Left renal cortex interstitium (tissue), 4 donors: ENCODE results near the gene PEX3. TPM values are rescaled to one million over a fixed set of nuclear protein-coding genes. Genes with fewer than 3 reads are reported as not detected.

Experiments
- DNase-seq, 4 donors: peaks; one replicate each; pipeline ENCODE4 v3.0.0-alpha.2; 2013; ENCODE audit warnings: low read depth in 4 of 4, low spot score in 2 of 4, missing footprints in 1 of 4
- polyA plus RNA-seq, 4 donors: library from polyadenylated mRNA; unstranded; fragments of 120-200 nt; gene quantifications; one replicate each; pipeline ENCODE4 v1.2.1, GENCODE V29; 2013; ENCODE audit not compliant: insufficient read length in 4 of 4

PEX3 gene, protein sequence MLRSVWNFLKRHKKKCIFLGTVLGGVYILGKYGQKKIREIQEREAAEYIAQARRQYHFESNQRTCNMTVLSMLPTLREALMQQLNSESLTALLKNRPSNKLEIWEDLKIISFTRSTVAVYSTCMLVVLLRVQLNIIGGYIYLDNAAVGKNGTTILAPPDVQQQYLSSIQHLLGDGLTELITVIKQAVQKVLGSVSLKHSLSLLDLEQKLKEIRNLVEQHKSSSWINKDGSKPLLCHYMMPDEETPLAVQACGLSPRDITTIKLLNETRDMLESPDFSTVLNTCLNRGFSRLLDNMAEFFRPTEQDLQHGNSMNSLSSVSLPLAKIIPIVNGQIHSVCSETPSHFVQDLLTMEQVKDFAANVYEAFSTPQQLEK
- 10 to 100 TPM; 31.4 to 40.4 (median 35.5) TPM for polyA plus RNA-seq

DNA sequence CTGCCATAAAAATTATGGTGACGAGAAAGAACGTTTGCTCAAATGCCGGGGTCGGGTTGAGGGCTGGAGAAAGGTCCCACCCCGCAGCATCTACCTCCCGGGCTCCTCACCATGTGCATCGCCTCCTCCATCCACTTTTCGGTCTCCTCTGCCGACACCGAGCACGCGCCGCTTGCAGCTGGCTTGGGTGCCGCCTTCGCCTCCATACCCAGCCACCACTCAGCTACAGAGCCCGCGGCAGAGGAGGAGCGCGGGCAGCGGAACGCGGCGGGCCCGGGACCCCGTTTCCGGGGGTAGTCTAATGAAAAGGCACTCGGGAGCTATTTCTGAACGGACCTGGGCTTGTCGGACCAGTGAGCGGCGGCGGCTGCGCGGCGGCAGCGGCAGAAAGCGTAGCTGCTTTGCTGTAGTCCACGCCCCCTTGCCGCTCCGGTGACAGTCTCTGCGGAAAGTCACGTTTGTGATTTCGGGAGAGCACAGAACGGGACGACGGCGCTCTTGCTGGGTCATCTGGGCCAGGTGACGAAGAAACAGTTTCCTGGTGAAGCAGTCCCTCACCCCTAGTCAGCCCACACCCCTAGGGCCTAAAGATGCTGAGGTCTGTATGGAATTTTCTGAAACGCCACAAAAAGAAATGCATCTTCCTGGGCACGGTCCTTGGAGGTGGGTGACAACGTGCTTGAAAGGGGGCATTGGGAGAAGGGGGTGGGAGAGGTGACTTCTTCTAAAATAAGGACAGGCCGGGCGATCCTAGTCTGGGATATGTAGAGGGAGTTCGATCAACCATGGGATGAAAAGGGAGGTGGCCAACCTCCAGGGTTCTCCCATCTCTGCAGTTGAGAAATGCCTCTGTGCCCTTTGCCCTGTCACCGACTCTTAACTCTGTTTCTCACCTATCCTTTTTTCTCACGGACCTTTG lies at the start of gene PEX3, which contains the start of gene ADAT2:
Gene PEX3, plus strand, starts transcription at position 353 of the 919 bp plus-strand sequence. Its CDS starts 238 bp downstream, at position 591.
Gene ADAT2, minus strand, starts transcription at position 243 of the 919 bp plus-strand sequence. Its CDS starts 37 bp downstream, at position 206.
- peak; percentile 66 to 84 (median 79) for DNase-seq

DNA sequence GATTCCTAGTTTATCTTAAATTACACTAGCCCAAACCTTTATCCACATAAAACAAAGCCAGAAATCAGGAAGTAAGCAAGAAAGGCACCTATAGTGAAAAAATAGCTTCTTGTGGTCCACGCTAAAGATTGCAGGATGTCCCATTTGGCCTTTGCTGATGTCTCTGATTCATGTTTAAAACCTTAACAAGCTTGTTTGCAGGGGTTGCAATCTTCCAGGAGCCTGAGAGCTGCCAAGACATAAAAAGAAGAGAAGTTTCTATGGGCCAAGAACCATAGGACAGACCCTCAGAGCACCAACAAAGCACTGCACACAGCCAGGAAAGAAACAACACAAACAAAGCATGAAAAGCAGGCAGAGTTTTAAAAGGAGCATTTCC lies 49.5 kb upstream of the PEX3 start:
- DNase-seq = no peak

DNA sequence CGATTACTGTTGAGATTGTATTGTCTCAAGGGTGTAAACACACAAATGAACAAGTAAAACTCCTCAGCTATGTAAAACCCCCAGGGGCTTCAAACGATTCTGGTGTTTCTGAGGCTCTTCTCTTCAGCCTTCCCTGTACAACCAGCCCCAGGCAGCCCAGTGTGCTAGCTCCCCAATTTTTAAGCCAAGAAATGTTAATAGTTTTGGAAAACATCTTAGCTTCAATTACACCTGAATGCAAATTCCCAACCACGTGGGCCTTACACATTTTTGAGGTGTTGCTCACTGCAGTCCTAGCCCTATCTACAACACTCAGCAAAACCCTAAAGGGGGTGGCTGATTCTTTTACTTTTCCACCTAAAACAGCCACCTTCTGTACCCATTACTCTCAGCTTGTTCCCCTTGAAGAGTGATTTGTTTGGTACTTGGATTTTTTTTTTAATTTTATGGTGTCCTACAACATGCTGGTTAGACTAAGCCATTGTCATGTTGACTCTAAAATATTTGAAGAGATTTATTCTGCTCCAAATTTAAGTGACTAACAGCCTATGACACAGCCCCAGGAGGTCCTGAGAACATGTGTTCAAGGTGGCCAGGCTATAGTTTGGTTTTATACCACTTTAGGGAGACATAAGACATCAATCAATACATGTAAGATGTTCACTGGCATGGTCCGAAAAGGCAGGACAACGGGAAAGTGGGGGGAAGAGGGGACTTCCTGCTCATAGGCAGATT lies 48.8 kb upstream of the PEX3 start:
- no peak for DNase-seq

DNA sequence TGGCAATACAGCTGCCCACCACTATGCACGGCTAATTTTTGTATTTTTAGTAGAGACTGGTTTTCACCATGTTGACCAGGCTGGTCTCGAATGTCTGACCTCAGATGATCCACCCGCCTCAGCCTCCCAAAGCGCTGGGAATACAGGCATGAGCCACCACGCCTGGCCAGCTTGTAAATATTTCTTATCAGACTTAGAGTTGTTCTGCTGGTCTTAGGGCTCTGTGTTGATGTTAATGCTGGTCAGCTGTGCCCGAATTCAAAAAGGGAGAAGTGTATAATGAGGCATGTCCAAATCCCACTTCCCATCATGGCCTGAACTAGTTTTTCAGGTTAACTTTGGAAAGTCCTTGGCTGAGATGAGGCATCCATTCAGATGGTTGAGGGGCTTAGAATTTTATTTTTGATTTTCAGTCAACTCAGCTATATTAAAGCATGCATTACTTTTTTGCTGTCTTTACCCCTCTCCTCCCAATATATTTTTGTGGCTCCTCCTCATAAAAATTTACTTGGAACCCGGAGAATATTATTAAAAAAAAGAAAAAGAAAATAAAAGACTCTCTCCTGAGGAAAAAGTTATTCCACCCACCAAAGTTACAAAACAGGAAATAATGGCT lies 47.8 kb upstream of the PEX3 start:
- no peak for DNase-seq

DNA sequence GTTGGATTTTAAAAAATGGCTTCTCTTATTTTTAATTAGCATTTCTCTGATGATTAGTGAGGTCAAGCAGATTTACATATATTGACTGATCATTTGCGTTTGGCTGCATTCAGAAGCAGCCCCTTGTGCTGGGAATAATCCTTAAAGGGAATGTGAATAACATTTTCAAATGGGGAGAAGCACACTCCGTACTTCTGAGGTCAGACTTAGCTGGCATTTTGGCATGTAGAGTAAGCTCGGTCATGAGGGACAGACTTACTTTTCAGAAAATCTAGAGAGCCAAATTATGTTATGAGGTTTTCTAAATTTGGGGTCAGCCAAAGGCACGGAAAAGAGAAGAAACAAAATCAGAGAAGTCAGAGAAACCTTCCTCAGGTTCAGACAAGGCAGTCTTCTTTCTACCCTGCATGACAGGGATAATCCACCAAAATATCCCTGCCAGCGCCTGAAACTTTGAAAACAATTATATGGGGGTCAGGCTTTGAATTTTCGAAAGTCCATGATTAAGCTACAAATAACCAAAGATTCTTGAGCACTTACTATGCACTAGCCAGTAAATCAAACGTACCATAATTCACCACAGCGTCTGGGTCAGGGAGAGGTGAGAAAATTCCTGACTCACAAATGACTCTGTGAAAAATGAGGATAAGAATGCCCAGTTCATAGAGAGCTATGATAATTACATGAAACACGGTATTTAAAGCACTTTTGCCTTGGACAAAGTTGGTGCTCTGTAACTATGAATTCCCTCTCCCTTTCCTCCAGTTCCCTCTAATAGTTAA lies 45.0 kb upstream of the PEX3 start:
- DNase-seq = no peak

DNA sequence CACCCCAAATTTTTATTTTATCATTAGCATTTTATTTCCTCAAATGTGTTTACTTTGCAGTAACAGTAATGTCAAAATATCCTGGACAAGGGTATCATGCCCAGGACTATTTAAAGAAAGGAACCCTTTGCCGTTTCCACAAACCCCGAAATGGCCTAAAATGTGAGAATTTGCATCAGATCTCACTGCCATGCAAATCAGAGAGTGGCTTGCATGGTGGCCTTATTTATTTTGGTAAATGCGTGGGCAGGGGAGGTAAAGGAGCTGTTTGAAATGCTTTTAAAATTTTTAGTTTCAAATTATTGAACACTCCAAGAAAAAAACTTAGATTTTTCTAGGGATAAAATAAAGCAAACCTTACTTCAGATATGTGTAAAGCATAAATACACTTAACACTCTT lies 43.9 kb upstream of the PEX3 start:
- no peak for DNase-seq

DNA sequence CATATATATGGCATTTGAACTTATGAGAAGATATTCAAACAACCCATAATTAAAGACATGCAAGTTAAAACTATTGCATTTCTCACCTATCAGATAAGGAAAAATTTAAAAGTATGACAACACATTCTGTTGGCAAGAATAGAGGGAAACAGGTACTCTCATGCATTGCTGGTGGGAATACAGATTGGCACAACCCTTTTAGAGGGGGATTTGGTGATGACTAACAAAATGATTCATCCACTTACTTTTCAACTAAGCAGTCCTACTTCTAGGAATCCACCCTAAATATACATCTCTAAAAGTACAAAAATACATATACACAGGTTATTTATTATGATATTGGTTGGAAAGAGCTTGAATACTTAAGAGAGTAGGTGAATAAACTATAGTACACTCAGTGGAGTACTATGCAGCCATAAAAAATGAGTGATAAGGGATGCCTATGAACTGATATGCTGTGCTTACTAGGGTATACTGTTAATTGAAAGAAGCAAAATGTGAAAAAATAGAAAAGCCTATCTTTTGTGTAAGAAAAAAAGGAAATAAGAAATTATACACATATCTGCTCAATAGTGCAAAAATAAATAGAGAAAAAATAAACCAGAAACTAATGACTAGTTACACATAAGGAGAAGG lies 42.3 kb upstream of the PEX3 start:
- DNase-seq = no peak

DNA sequence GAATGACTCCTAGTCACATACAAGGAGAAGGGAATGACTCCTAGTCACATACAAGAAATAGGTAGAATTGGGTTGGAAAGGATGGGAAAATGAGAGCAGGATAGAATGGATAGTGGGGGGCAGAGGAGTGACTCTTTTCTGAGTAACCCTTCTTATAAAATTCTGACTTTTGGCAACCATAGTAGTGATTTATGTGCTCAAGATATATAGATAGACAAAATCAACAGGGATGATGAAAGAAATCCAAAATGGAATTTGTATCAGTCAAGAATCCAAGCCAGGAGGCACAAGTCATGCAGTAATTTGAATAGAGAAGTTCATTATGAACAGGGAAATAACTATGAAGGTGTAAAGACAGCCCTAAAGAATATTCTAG lies 41.8 kb upstream of the PEX3 start:
- DNase-seq = no peak

DNA sequence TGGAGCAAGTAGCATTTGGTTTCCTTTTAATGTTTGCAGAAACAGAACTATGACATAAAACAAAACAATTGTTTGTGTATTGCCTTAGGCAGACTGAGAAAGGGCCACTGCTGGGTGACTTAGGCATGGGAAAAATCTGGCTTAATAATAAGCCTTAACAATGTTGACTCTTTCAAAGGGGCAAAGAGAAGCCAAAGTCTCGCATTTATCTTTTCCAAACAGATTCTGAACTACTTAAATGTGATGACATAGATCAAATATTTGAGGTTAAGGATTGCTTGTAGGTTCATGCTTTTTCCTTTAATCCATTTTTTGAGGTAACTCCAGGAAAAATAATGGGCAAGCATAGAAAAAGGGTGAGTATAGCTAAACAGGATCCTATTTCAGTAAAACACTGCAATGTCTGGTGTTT lies 39.7 kb upstream of the PEX3 start:
- DNase-seq = no peak

DNA sequence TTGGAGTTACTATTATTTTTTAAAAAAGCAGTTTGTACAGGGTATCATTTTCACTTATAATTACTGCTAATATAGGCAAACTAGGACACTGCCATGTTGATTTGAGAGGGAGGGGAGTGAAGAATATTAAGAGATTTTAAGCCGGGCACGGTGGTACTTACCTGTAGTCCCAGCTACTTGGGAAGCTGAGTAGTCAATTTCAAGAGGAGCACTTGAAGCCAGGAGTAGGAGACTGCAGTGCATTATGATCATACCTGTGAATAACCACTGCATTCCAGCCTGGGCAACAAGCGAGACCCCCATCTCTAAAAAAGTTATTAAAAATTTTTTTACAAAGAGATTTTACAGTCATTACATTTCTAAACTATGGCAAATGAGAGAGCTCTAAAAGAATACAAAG lies 35.8 kb upstream of the PEX3 start:
- DNase-seq = no peak

DNA sequence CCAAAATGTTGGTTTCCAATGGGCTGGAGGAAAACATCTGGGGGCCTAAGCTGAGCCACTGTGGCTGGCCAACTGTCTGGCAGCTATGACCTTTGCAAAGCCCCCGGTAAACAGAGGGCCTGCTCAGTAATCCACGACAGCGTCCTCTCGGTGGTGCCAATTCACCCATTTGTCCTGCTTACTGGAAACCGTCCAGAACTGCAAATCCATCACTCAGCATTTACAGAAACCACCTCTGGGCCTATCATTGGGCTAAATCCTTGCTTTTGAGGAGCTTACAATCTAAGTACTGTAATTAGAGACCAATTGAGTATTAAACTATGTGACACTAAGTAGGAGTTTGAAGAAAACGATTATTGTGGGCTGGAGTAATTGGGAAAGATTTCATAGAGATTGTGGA lies 31.1 kb upstream of the PEX3 start:
- DNase-seq = no peak

DNA sequence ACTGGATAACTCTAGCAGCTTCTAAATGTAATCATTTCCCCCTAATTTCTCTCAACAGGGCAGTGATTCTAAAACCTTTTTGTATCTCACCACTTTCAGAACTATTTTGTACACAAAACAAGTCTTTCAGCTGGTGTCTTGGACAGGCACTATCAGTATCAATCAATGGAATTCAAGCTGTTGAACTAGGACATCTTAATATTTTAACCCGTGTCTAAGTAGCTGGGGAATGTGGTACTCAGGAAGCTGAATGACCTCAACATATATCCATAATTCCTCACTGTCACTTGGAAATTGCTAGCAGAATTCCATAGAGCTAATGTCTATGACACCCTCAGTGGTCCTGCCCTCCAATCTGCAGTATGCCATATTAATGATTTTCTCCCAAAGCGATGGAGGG lies 24.6 kb upstream of the PEX3 start:
- peak in 1 of 4 donors; percentile 9 for DNase-seq

DNA sequence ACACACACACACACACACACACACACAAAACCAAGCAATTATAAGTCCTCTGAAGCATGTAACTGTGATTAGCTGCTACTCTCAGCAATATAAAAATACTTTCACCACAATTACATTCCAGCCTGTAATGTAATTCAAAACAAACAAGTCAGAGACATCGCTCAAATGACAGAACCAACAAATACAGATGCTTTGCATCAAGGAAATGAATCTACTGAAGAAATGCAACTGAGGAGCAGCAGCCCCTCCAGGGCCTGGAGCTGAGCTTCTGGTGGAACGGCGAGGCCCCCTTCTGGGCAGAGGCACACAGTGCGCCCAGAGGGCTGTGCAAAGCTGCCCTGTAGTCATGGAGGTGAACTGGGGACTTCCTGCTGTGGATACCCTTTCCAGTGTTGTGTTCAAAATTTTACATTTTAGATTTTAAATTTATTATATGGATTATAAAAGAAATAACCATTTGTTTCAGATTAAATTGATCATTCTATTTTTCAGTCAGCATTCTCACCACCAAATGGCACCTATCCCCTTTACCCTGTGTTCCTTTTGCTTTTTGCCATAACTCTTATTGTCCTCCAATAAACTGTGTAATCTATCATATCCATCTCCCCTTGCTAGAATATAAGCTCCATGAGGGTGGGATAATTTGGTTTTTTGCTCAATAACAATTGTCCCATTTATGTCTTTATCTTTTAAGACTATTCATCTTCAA lies 23.3 kb upstream of the PEX3 start:
- DNase-seq = peak; percentile 47 to 75 (median 74)

DNA sequence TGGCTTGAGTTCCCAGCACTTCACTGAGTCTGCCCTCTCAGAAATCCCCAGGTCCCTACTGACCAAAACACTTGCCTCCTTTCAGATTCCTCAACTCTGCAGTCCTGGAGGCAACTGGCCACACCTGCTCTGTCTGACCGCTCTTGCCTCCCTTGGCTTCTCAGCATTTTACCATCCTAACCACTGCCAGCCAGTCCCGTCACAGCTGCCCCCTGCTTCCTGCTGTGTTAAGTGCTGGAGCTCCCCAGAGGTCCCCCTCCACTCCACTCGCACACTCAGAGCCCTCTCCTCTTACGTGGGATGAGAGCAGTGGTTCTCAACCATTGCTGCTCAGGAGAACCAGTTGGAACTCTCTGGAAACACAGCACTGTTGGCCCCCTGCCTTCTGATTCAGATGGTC lies 20.6 kb upstream of the PEX3 start:
- DNase-seq = no peak

DNA sequence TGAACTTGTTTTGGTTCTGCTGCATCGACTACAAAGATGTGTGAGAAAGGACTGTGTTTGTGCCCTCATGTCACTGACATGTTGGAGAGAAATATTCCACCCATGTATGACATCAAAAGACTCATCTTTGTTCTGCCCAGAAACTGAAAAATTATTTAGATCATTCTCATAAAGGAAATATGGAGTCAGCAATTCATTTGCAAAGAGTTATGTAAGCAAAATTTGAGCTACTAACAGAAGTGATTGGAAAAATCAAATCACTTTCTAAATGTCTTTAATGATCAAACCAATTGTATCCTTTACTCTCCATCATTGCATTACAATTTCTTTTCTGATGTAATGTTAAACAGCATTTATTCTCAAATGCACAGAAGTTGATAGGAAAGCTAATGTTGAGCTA lies 19.4 kb upstream of the PEX3 start:
- no peak for DNase-seq

DNA sequence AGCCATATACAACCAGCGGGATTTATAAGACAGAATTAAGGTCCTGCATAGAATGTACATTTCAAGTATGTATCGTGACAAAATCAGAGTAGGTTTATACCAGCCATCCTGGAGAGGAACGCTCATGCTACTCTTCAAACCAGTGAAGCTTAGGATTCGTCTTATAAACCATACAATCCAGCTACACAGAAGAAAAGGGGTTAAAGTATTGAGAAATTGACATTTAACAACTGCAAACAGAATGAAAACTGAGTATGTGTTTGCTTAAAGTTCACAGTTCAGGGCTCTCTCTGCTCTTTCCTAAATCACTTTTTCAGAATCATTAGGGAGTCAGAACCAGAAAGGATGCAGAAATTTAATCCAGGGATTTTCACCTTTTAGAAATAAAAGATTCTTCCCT lies 18.0 kb upstream of the PEX3 start:
- DNase-seq = no peak

DNA sequence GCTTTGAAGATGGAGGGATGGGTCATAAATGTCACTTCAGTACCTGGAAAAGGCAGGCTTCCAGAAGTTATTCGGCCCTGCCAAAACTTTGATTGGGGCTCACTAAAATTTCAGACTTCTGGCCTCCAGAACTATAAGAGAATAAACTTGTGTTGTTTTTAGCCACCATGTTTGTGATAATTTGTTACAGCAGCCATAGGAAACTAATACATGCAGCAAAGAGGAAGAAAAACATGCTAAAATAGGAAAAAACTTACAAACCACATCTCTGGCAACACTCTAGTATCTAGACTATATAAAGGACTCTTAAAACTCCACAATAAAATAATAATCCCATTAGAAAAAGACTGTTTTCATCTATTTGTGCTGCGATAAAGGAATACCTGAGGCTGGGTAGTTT lies 9.6 kb upstream of the PEX3 start:
- no peak for DNase-seq

DNA sequence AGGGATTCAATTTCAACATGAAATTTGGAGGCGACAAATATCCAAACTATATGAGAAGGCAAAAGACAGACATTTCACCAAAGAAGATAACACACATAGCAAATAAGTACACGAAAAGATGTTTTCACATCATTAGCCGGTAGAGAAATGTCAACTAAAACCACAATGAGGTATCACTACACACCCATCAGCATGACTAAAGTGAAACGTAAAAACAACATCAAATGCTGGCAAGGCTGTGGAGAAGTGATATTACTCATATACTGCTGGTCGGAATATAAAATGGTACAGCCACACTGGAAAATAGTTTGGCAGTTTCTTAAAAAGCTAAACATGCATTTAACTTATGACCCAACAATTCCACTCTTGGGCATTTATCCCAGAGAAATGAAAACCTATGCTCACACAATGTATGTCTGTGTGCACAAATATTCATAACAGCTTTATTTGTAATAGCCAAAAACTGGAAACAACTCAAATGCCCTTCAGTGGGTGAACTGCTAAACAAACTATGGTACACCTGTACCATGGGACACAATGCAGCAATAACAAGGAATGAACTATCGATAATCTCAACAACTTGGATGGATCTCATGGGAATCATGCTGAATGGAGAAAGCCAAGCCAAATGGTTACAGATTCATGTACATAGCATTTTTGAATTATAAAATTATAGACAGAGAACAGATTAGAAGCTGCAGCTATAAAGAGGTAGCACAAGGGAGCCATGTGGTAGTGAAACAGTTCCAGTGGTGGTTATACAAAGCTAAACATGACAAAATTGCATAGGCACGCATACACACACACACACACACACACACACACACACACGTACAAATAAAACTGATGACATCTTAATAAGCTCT lies 8.7 kb upstream of the PEX3 start:
- no peak for DNase-seq
